NCI-H2081 (cell line): ENCODE measurements around the gene GRIN2A.

ENCODE experiments used
- DNase-seq, 2 experiments: peaks; one replicate each; lab custom pipeline; 2025; lab: John Stamatoyannopoulos, UW

The GRIN2A gene

DNA sequence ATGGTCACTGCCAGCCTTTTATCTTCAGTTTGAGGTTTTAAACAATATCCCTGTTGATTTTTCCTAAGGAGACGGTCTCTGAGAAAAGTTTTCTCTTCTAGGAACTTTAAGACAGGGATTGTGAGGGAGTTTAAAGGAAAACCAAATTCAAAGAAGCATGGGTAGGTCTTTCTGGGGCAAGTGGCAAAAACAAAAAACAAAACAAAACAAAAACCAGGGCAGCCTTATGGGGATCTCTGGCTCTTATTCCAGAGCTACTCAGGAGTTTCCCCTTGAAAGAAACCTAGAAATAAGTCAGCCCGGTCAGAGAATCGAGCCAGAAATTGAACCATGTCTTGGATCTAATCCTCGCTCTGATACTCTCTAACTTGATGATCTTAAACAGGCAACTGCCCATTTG lies 424.5 kb downstream of the GRIN2A start:
- no peak for DNase-seq

DNA sequence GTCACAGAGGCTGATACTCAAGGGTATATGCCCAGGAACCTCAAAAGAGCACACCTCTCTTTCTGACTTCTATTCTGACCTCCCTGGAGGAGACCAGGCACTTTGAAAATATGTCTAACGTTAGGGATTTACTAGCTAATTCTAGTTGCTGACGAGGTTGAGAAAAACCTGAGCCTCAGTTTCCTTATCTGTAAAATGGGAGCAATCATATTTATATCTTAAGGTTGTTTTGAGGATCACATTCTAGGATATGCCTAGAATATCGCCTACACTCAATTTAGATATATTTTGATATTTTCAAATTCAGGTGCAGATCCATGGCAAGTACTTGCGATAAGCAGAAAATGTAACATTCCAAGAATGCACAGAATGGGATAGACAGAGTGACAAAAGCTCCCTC lies 425.8 kb downstream of the GRIN2A start:
- no peak for DNase-seq

DNA sequence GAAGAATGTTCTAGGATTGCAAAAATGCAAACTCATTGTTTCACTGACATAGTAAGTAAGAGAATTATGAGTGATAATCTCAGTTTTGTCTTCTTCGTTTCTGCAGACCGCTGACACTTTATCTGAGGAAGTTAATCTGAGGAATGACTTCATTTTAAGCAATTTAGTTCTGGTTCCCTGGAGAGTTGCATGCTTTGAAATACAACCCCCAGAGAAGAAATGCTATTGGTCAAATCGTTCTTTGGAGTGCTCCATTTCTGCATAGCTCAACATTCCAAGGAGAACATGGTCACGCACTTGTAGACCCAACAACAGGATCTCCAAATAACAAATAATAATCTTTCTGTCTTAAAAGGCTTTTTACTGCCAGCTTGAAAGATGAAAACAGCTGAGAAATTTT lies 427.1 kb downstream of the GRIN2A start:
- no peak for DNase-seq

DNA sequence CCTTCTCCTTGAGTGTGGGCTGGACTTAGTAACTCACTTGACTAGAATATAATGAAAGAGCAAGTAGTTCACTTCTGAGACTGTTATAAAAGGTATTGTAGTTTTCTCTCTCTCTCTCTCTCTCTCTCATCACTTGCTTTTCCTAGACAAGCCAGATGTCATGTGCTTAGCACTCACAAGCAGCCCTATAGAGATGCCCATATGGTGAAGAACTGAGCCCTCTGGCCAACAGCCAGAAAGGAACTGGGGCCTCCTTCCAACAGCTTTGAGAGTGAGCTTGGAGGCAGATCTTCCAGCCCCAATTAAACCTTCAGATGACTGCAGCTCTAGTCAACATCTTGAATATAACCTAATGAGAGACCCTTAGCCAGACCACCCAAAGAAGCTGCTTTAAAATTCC lies 440.5 kb downstream of the GRIN2A start:
- no peak for DNase-seq

DNA sequence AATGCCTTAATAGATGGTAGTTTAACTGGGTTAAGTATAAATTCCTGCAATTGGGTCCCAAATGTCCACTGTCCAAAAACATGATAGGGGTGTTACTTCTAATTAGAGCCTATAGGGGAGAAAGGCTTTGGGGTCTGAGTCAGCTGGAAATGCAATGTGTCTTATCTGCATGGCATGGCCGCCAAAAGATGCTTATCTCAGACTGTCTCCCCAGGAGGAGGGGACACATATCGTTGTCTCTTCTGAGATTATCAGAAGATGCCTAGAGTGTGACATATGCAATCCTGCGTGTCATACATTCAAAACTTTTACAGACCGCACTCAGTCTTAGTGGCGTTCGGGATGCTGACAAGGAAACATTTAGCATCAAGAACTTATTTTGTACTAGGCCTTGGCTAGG lies 442.9 kb downstream of the GRIN2A start:
- no peak for DNase-seq

DNA sequence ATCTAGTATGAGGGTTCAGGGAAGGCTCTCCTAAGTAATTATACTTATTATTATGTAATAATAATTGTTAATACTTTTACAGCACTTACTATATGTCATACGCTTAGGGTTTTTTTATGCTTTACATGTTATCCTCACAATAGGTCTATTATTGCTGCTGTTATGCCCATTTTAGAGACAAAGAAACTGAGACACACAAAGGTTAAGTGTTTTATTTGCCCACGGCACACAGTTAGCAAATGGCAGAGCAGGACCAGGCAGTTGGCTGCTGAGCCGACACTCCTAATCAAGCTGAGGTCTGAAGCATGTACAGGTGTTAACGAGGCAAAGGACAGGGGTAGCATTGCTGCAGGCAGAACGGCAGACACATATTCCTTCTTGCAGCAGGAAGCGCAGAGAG lies 443.5 kb downstream of the GRIN2A start:
- no peak for DNase-seq

DNA sequence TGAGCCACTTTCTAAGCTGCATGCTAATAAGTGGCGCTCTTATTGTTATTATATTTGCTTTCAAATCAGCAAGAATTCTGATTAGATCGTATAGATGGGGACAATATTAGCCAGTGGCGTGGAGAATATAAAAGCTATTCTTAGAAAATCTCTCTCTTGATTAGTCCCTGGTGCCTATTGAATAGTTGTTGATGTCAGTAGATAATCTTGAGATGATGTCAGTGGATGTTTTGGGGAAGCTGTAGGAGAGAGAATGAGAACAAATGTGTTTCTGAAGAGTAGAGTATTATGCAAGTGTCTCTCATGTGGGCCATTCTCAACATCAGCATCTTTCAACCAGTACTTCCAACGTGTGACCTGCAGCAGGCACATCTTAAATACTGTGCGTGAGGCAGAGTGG lies 445.7 kb downstream of the GRIN2A start:
- no peak for DNase-seq

DNA sequence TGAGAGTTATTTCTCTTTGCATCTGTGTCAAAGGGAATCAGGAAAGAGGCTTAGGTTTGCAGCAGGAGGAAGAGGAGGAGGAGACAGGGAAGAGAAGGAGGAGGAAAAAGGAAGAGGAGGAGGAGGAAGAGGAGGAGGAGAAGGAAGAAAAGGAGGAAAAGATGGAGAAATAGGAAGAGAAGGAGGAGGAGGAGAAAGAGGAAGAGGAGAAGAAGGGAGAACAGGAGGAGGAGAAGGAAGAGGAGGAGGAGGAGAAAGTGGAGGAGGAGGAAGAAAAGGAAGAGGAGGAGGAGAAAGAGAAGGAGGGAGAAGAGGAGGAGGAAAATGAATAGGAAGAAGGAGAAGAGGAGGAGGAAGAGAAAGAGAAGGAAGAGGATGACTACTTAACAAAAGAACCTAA lies 459.1 kb downstream of the GRIN2A start:
- DNase-seq: no peak

DNA sequence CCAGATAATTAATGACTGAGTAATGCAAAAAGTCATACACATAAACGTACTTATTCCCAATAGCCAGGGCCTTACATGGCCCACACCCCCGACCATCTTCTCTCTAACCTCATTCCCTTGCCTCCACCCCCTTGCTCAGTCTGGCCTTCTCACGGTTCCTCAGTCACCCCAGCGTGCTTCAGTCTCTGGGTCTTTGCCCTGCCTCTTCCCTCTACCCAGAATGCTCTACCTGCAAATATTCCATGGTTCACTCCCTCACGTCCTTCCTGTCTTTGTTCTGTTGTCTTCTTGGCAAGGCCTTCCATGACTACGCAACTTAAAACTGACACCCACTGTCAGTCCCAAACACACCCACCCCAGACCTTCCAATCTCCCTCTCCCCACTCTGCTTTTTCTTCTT lies 468.3 kb downstream of the GRIN2A start:
- DNase-seq: no peak

DNA sequence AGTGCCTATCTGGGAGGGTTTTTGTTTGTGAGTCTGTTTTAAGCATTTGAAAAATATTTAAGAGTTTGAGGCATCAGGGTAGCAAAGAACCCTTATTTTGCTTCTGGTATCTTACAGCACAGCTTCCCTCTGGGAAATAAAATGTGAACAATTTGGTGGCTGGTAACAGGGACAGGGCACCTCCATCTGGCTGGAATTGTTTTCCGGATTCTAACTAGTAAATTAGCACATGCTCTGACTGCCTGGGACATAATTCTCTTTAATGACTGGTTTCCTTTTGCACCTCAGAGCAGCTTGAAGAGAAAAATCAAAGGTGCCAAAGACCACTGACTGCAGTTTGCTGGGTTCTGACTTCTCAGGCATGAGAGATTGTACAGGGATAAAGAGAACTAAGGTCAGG lies 469.1 kb downstream of the GRIN2A start:
- DNase-seq: no peak

DNA sequence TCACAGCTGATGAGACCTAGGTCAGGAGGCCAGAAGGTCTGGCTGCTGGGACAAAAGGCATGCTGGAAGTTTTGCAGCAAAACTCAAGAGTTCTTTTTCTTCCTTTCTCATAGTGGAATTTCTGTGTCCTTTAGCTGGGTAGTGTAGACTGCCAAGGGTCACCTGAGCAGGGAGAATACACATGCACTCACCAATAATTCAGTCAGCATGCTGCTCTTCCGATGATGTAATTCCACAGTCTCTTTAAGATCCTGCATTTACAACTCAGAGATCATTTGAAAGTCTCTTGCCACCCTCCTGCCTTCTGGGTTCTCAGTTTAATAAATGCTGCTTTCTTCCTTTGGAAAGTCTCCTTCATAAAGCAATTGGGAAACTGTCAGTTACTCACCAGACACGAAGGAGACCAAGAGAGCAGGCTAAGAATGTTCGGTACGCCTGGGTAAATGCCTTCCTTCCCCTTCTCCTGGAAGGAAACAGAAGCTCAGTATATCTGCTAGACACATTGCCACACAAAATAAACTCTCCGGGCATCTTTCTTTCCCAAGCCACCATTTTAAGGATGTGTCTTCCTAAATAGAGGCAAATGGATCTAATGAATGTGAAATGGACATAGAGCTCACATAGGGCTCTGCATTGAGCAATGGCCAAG lies 473.1 kb downstream of the GRIN2A start:
- DNase-seq: no peak

DNA sequence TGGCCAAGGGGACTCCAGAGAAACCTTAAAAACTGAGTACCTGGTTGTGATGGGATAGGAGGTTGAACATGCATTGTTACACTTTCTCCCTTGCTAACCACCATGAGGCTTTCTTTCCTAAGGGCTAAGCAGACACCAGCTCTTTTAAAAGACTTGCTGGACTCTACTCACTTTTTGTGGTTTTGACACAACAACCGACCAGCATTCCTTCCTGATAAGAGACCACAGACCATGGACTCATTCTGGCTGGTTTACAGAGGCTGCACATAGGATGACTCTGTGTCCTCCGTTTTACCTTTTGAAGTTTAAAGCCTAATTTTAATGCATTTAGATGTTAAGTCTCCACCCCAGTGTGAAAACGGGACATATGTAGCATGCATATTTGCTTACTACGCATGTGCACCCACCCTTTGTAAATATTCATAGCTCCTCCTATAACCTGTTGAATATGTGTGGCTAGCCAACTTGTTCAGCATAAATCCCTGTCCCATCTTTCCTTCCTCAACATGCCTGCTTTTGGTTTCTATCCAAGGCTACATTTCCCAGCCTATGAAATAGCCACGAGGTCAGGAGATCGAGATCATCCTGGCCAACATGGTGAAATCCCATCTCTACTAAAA lies 475.9 kb downstream of the GRIN2A start:
- no peak for DNase-seq

DNA sequence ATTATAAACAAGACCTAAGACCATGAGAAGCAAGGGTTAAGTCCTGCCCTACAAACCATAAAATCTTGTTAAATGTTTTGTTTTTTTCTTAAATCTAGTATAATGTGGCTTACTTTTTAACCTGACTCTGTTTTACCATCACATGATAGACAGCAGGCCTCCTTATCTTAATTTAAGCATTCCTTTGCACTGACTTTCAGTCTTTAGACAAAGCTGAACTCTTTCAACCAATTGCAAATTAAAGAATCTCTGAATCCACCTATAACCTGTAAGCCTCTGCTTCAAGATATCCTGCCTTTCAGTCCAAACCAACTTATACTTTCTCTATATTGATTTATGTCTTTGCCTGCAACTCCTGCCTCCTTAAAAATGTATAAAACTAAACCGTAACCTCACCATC lies 478.5 kb downstream of the GRIN2A start:
- DNase-seq: no peak
